NCI-H510A (cell line): ENCODE data around the gene NBEA.
"Not testable (repeated sequence)": the region's sequence is repeated elsewhere in the genome, so short reads cannot be mapped to it uniquely, and the experiment has no call there.

Source experiments
- DNase-seq: peaks from one replicate; lab custom pipeline; 2025; lab: John Stamatoyannopoulos, UW

NBEA gene, protein sequence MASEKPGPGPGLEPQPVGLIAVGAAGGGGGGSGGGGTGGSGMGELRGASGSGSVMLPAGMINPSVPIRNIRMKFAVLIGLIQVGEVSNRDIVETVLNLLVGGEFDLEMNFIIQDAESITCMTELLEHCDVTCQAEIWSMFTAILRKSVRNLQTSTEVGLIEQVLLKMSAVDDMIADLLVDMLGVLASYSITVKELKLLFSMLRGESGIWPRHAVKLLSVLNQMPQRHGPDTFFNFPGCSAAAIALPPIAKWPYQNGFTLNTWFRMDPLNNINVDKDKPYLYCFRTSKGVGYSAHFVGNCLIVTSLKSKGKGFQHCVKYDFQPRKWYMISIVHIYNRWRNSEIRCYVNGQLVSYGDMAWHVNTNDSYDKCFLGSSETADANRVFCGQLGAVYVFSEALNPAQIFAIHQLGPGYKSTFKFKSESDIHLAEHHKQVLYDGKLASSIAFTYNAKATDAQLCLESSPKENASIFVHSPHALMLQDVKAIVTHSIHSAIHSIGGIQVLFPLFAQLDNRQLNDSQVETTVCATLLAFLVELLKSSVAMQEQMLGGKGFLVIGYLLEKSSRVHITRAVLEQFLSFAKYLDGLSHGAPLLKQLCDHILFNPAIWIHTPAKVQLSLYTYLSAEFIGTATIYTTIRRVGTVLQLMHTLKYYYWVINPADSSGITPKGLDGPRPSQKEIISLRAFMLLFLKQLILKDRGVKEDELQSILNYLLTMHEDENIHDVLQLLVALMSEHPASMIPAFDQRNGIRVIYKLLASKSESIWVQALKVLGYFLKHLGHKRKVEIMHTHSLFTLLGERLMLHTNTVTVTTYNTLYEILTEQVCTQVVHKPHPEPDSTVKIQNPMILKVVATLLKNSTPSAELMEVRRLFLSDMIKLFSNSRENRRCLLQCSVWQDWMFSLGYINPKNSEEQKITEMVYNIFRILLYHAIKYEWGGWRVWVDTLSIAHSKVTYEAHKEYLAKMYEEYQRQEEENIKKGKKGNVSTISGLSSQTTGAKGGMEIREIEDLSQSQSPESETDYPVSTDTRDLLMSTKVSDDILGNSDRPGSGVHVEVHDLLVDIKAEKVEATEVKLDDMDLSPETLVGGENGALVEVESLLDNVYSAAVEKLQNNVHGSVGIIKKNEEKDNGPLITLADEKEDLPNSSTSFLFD (N-terminal part only)

DNA sequence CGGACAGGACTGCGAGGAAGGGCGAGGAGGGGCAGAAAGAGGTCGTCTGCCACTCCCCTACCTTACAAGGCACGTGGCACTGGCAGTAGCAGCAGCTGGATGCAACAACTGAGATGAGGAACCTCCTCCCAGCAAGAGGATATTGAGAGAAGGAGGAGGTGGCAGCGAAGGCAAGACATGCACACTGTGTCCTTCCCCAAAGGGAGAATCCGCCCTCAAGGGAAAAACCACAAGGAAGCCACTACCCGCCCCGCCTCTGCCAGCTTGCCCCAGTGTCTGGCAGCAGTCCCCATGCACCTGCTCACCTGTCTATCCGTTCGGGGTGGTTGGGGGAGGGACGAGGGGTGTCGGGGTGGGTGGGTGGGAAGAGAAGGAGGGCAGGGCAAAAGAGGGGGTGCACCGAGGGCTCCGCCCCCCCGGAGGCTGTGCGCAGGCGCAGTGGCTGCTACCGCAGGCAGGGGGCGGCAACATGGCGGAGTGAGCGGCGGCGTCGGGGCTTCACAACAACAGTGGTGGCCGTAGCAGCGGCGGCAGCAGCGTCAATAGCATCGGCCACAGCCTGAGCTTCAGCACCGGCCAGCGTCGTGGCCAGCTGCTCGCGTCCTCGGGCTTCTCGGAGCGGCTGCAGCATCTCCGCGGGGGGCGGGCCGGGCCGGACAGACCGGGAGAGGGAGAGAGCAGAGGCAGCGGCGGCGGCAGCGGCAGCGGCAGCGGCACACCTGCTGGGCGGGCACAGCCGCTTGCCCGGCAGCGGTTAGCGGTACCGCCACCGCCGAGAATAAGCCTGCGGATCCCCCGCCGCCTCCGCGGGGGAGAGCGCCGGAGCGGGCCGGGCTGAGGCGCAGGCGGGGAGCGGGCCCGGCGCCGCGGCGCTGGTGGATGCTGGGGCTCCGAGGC, at the start of gene NBEA:
TSS of gene NBEA (plus strand) at position 436 of the 897 bp plus-strand sequence. CDS start 551 bp downstream, outside the sequence.
- peak; percentile 67 for DNase-seq

DNA sequence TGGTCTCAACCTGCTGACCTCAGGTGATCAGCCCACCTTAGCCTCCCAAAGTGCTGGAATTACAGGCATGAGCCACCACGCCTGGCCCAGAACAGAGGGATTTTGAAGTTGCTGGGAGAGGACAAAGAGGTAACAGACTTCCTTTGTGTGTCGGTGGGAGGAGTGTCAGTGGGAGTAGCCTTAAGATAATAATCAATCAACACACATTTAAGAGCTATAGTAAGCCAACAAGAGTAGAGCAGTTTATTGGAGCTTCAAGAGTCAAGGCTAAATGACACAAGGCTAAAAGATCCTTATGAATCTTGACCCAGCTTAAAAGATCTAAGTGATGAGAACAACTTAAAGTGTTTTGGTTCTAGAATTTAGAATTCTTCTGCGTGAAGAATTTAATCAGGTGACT, 47.3 kb upstream of the NBEA start:
- DNase-seq = no peak

DNA sequence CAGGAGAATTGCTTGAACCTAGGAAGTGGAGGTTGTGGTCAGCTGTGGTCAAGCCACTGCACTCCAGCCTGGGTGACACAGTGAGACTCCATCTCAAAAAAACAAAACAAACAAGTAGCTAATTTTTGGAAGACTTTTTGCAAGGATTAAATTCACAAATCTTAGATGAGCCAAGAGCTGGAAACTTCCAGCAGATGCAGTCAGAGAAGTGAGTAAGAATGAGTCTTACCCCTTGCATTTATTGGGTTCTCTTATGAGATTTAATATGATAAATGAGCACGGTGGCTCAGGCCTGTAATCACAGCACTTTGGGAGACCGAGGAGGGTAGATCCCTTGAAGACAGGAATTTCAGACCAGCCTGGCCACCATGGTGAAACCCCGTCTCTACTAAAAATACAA, 44.9 kb upstream of the NBEA start:
- DNase-seq = no peak

DNA sequence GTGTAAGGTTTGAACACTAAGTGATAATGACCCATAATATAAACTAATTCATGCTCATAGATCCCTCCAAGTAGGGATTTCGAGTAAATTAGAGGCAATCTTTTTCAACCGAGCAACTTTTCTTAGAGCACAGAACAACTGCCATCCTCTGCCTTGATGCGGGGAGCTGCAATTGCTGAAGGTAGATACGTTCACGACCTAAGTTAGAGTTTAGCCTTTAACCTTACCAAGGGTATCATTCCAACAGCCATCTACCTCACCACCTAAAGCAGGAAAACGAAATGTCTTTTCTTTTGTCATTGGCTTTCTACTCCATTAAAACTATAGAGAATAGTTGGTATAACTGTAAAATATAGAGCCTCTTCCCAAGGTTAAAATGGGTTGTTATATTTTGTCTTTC, 42.2 kb upstream of the NBEA start:
- no peak for DNase-seq

DNA sequence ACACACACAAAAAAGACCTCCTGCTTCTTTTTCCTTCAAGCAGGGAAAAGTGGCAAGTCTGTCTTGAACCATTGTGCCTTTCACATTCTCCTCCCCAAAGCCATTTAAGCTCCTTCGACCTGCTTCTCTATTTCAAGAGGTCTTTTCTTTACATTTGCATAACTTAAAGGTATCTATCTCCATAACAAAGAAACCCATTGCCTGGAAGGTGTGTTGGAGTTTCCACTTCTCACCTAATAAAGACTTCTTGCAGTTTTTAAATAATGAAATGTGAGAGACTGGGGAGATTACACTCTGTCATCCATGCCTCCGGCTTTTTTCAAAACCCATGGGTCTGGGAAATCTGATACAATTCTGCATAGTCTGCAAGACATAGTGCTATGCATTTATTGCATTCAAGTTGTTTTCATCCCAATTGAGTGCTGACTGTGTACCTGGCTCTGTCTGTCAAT, 41.8 kb upstream of the NBEA start:
- no peak for DNase-seq

DNA sequence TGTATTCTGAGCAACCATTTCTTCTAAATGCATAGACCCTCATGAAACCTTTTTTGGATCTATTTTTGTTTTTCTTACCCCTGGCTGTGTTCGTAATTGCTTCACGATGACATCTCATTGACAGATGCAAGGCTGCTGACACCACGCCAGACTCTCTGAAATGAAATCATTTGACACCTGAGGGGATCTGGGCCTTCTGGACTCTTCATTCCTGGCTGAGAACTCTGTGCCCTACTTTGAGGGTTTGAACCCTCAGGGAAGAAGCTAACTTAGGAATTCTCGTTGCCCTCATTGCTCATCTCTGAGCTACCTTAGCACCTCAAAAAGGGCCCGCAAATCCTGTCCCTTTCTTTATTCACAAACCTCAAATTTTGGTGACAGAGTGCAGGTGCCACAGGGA, 40.5 kb upstream of the NBEA start:
- no peak for DNase-seq

DNA sequence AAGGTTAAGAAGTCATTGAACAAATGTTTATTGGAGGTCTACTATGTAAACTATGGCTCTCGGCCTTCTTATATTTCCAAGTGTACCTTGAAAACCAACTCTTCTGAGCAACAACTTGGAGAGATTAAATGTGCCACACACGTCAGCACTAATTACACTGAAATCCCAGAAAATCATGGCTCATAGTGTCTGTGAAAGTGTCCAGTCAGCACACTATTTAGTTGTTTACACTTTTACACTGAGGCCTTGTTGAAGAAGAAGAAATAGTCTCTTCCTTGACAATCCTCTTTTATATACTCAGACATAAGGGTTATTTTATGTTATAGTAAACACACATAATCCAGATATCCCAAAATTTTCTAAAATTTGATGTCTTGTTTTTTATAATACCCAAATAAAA, 30.9 kb upstream of the NBEA start:
- DNase-seq = no peak

DNA sequence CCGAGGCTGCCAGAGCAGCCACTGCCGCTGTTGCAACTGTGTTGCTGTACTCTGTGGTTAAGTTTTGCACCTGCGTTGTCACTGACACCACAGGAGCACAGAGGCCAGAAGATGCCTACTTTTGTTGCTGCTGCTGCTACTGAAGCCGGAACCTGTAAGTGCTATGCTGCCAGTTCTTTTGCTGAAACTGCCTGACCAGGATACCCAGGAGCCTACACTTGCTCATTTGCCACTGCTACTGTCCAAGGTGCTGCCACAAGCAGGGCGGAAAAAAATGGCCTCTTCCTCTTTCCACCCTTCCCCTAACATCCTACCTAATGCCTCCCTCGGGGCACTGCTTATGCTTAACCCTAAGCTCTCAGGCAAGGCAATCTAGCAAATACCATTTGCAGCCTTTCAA, 29.0 kb upstream of the NBEA start:
- DNase-seq = peak; percentile 2

DNA sequence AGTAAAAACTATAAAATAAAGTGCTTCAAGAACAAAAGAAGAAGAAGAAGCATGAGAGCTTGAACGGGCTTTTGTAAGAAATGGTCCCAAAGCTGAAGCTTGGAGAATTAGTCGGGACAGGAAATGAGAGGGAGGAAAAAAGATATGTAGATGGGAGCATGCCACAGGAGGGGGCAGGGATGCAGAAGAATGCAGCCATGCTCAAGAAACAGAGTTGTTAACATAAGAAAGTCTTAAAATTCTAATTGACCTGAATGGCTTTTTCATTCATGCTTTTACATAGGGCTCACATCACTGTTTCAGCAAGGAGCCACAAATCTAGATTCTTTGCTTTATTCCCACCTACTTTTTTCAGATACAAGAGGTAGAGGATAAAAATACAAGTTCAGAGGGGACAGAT, 27.7 kb upstream of the NBEA start:
- DNase-seq = no peak

DNA sequence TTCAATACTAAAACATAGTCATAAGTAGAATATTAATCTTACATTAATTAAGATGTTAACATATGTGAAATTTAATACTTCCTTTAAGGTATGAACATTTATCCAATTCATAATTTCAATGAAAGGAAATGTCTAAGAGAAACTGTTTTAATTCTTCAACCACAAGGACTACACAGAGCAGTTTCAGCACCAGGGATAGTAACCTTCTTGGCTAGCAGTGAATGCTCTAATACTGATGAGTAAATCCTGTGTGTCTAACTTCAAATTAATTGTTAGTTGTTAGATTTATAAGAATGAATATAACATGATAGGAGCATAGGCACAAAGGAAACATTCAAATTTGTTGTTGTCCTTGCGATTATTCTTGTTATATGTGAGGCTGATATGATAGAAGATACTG, 15.6 kb upstream of the NBEA start:
- DNase-seq = no peak

DNA sequence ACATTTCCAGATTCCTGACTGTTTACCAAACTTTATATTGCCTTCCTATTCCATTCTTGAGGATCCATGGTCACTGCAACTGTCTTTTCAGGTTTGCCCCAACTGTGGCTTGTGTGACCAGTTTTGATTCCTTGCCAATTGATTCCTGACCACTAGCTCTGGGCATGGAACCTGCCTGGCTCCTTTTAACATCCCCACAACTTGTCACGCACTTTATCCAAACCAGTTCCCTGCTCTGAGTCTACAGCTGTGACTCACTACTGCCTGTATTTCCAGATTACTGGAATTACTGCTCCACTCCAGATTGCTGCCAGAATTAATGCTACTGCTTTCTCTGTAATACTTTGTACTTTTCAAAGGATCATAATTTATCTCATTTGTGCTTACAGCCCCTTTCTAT, 13.4 kb upstream of the NBEA start:
- DNase-seq = not testable (repeated sequence)

DNA sequence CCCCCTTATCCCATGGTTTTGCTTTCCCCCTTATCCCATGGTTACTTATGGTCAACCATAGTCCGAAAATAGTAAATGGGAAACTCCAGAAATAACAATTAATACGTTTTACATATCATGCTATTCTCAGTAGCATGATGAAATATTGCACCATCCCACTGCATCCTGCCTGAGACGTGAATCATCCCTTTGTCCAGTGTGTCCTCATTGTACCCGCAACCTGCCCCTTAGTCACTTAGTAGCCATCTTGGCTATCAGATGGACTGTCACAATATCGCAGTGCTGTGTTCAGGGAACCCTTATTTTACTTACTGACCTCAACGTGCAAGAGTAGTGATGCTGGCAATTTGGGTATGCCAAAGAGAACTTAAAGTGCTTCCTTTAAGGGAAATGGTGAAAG, 10.5 kb upstream of the NBEA start:
- DNase-seq = no peak

DNA sequence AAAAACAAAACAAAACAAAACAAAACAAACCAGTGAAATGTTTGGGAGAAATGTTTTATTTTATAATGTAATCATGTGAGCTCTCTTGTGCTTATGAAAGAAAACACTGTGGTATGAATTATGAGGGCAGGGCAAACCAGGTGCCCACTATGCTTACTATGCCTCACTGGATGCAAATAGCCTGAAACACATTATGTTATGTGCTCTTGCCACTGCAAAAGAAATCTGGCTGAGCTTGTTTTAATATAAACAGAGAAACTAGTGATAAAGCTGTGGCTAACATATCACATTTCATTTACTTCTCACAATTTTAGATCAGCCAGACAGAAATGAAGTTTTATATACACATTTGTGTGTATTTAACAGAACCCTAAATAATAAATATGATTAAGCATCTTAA, 8.7 kb upstream of the NBEA start:
- DNase-seq = peak; percentile 8

DNA sequence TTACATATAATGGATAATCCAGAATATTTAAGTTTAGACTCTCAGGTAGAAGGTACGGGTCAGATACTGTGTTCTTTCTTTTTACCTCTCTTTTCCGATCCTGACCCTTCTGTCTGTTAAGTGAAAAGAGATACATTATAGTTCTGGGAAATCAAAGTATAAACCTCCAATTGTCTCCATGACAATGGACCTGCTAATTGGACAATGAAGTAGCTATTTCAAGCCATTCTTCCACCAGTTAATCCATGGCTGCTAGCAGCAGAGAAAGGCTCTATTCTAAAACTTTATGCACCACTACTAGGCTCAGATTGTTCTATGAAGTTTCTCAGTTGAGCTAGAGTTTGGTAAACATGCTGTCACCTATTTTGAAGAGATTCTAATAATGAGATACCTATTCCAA, 8.3 kb upstream of the NBEA start:
- no peak for DNase-seq

DNA sequence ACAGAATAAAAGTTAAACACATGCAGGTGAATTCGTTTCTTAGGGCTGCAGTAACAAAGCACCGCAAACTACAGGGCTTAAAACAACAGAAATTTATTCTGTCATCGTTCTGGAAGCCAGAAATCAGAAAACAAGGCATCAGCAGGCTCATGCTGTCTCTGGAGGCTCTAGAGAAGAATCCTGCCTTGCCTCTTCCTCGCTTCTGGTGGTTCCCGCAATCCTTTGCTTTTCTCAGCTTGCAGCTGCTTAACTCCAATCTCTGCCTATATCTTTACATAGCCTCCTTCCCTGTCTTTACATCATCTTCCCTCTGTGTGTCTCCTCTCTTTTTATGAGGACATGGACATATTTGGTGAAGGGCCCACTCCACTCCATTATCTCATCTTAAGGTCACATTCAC, 6.2 kb upstream of the NBEA start:
- no peak for DNase-seq

DNA sequence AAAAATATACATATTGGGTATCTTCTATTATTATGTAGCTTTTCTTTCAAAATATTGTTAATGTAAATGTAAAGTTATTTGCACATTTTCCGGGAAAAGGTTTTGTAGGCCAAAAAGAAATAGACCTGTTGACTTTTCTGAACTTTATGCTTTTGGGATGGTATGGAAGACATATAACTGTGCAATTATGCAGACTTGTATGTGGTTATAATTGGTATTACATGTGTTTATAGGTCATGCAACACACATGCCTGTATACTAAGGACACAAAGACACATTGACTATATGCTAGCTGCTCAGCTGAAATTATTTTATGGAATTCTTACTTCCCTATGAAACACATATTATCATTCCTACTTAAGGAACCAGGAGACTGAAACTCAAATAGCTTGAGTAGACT, 2.3 kb upstream of the NBEA start:
- DNase-seq = no peak

DNA sequence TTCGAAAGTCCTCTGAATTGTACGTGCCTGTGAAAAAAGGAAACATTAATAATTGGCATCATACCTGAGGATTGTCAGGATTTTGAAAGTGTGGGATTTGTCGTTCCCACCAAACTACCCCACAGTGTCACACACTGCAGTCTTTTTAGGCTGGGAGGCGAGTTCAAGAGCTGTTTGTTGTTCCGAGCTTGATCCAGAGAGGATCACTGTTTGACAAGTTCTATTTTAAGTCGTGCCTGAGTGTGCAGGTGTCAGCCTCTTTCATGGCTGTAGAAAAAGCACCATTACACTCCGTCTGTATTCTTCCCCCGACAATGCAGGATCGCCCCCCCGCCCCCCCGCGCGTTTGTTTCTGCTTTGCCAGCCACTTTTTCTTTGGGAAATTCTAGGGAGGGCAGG, 635 bp upstream of the NBEA start:
- DNase-seq = no peak

DNA sequence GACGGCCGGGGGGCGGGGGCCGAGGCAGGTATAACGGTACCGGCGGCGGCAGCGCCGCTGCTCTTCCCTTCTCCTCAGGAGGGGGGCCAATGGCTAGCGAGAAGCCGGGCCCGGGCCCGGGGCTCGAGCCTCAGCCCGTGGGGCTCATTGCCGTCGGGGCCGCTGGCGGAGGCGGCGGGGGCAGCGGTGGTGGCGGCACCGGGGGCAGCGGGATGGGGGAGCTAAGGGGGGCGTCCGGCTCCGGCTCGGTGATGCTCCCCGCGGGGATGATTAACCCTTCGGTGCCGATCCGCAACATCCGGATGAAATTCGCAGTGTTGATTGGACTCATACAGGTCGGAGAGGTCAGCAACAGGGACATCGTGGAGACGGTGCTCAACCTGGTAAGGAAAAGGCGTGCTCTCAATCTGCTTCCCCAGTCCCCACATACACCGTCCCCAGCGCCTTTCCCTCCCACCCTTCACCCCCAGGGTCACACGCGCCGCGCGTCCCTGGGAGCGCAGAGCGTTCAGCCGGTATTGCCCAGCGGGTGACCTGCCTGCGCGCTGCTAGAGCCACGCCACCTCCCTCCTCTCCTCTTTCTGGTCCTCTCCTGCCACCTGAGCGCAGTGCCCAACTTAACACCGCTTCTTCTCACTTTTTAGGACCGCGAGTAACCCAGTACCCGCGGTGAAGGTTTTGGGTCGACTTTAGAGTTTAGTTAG, 814 bp downstream of the NBEA start:
- no peak for DNase-seq

DNA sequence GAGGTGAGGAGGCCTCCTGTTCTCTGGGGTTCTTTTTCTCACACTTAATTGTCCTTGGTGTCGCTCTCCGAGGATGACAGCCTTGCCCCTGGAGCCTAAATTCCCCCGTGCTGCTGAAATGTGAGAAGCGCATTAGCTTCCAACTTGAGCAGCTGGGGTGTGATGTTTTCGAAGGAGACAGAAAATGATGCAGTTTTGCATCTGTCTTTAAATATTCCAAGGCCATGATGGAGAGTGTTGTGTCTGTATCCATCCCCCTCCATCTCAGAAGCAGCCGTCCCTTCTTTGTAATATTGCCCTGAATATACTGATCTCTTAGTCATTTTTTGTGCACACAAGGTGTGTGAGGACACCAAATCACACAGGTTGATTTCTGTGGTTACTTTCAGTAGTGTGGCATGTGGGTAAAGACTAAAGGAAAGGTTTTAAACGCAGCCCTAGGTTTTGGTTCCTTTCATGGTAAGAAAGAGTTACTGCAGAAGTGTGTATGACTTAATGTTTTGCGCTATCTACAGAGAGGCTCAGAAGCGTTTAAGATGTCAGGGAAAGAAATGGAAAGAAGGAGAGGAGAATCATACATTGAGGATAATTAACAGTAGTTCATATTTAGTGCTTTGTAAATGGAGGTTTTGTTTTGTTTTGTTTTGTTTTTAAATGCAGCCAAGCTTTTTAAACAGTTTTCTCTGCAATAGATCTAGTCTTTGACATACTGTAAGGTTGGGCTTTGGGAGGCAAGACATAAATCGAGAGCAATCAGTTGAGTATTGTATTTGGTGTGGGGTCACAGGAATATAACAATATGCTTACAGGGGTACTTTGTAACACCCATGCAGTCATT, 1.6 kb downstream of the NBEA start:
- DNase-seq = no peak

DNA sequence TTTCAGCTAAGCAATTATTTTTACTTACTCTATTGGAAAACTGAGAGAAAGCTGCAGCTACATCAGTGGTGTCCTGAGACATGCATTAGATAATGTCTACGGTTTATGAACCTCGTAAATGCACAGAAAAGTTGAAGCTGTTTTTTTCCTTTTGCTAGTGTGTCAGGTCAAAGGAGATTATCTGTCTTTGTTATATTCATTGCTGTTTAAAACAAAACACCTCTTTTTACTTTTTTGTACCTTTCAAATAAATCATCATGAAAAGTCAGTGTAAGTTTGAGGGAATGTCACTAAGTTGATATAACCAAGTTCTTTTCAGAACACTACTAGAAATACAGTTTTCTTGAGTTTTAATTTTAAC, 2.2 kb downstream of the NBEA start:
- DNase-seq = no peak
